Tibial artery (tissue), 4 donors: Measurements from ENCODE around the gene SHC4.

ENCODE experiments used
- DNase-seq, 2 donors: peaks; one replicate each; pipeline ENCODE4 v3.0.0-alpha.2; 2019
- H3K27ac ChIP-seq, 2 donors: fragments of 200-600 bp; sonication (generic) in 1 of 2; 1 replicate in 1 of 2; 2 replicates in 1 of 2; pipeline ENCODE4 v1.5.1; 2018 to 2019; ENCODE audit warnings: mild to moderate bottlenecking in 1 of 2
- H3K27me3 ChIP-seq, 2 donors: fragments of 200-600 bp; sonication (generic) in 1 of 2; one replicate each; pipeline versions ENCODE4 v1.5.1 to v1.6.0; 2016 to 2019
- H3K36me3 ChIP-seq, 3 donors: fragments of 200-600 bp; sonication (generic) in 2 of 3; one replicate each; pipeline ENCODE4 v1.5.1; 2016 to 2019; ENCODE audit warnings: mild to moderate bottlenecking in 2 of 3
- H3K4me1 ChIP-seq, 4 donors: fragments of 200-600 bp; sonication (generic) in 2 of 4; 1 replicate in 3 of 4; 2 replicates in 1 of 4; pipeline ENCODE4 v1.5.1; 2016 to 2019
- H3K4me3 ChIP-seq, 2 donors: fragments of 200-600 bp; sonication (generic) in 1 of 2; 1 replicate in 1 of 2; 2 replicates in 1 of 2; pipeline ENCODE4 v1.5.1; 2018 to 2019; ENCODE audit warnings: mild to moderate bottlenecking in 2 of 2
- H3K9me3 ChIP-seq, 3 donors: fragments of 200-600 bp; sonication (generic) in 1 of 3; one replicate each; pipeline ENCODE4 v1.5.1; 2016 to 2019
- CTCF ChIP-seq, 2 experiments: fragments of 200-600 bp in 1 of 2; fragments of 450-650 bp in 1 of 2; IDR thresholded peaks; one replicate each; pipeline ENCODE4 v1.5.1; 2017 to 2019; ENCODE audit warnings: antibody characterized with exemption in 2 of 2, mild to moderate bottlenecking in 1 of 2, moderate library complexity in 1 of 2
- intact Hi-C: fragments of 100-400 bp; cut with DNase I; formaldehyde crosslinking; loops from one replicate; pipeline ENCODE4 v1.15.0; 2023; ENCODE audit warnings: low total_unique reads

SHC4 gene

DNA sequence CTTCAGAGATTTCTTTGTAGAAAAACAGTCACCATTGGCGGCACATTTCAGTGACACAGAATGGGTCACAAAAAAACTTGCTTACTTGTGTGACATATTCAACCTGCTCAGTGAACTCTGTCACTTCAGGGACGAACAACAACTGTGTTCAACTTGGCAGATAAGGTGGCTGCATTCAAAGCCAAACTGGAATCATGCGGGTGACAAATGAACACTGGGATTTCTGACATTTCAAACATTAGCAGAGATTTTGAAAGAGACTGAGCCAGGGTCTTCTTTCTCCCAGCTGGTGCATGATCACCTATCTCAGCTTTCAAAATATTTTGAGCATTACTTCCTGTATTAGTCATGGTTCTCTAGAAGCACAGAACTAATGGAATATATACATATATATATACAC lies 87.7 kb downstream of the SHC4 start:
- H3K4me3 ChIP-seq, result no peak overlapping the region
- peaks cover 0 to 22% (median 8%) of the 10 kb centered on the region in 4 donors for H3K4me1 ChIP-seq
- TF ChIP-seq CTCF (IDR thresholded peaks at IDR 0.05), result no peak
- H3K36me3 ChIP-seq, result no peaks in the 10 kb centered on the region
- H3K9me3 ChIP-seq, result no peaks in the 10 kb centered on the region
- intact Hi-C loops, result loop anchor here (5.0 kb wide), 2 partner anchors 86 to 171 kb away; partner anchors contain the start of genes SECISBP2L and SHC4
- H3K27ac ChIP-seq, result no peak overlapping the region
- no peak for DNase-seq
- H3K27me3 ChIP-seq, result no peaks in the 10 kb centered on the region

GRCh38 chr15:48875241-48875960 lies 88.3 kb downstream of the SHC4 start:
- H3K27ac ChIP-seq, result no peak overlapping the region
- TF ChIP-seq CTCF (IDR thresholded peaks at IDR 0.05), result no peak
- intact Hi-C loops, result loop anchor here (5.0 kb wide), 2 partner anchors 87 to 172 kb away; partner anchors contain the start of genes SECISBP2L and SHC4

DNA sequence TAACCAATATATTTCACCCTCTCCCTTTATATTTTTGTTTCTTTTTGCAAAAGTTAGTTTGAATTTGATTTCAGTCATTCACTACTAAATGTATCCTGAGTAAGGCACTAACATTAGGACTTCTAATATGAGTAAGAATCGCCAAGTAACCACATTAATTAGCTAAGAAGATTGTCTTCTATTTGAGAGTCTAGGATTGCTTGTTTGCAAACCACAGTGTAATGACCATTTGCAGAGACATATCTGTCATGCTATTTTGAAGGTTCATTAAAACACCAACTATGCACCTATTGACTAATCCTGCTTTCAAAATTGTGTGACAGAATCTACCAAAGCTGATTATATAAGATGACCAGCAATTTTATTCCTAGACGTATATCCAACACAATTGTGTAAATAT lies 91.1 kb downstream of the SHC4 start:
- no peaks in the 10 kb centered on the region for H3K36me3 ChIP-seq
- H3K4me3 ChIP-seq, result no peak overlapping the region
- no peaks in the 10 kb centered on the region for H3K27me3 ChIP-seq
- H3K4me1 ChIP-seq, result no peaks in the 10 kb centered on the region
- H3K9me3 ChIP-seq, result no peaks in the 10 kb centered on the region
- no peak for TF ChIP-seq CTCF (IDR thresholded peaks at IDR 0.05)
- H3K27ac ChIP-seq, result no peak overlapping the region
- DNase-seq, result no peak
- intact Hi-C loops, result no loop called here

More at GRCh38 chr15:48875241-48875960, 88.3 kb downstream of the SHC4 start:
- no peak for DNase-seq
- Histone ChIP-seq H3K36me3 (no peaks in the 10 kb centered on the region), H3K27me3 (no peaks in the 10 kb centered on the region), H3K4me3 (no peak overlapping the region), H3K9me3 (no peaks in the 10 kb centered on the region), H3K4me1 (peaks cover 0 to 18% (median 8%) of the 10 kb centered on the region in 4 donors)

DNA sequence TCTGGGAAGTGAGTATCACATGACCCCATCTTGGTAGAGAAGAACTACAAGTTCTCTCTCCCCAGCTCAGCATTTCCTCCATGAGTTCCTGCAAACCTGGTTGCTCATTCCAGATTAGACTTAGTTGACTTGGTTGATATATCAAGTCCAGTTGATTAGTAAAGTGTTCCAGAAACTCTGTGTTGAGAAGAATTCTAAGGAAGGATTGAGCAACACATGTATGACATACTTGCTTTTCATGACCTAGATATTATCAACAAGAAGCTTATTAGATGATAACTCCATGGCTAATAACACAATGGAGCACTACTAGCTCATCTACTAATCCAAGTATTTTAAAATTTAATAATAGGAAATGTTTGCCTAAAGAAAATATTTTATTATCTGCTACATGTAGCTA lies 92.2 kb downstream of the SHC4 start:
- H3K36me3 ChIP-seq, result no peaks in the 10 kb centered on the region
- TF ChIP-seq CTCF (IDR thresholded peaks at IDR 0.05), result no peak
- no peak for DNase-seq
- H3K27me3 ChIP-seq, result no peaks in the 10 kb centered on the region
- intact Hi-C loops, result no loop called here
- H3K4me1 ChIP-seq, result no peaks in the 10 kb centered on the region
- H3K4me3 ChIP-seq, result no peak overlapping the region
- no peak overlapping the region for H3K27ac ChIP-seq
- H3K9me3 ChIP-seq, result no peaks in the 10 kb centered on the region

DNA sequence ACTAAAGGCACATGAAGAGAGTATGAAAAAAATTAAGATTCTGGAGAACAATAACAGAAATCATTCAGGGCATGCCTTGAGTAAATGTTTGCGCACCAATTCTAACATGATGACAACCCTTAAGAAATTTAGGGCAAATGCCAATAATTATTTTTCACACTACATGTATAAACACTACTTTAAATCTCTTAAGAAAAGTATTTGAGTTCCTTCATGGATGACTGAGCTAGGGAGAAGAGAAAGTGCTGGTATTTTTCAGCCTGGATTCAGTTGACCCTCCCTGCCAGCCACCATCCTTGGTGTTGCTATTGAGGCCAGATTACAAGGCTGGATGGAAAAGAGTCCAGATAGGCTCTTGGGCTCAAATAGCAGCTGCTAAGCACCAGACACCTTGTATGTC lies 93.8 kb downstream of the SHC4 start:
- Histone ChIP-seq H3K36me3 (no peaks in the 10 kb centered on the region), H3K9me3 (no peaks in the 10 kb centered on the region), H3K4me3 (no peak overlapping the region), H3K27me3 (no peaks in the 10 kb centered on the region), H3K4me1 (no peaks in the 10 kb centered on the region), H3K27ac (no peak overlapping the region)
- TF ChIP-seq CTCF (IDR thresholded peaks at IDR 0.05), result no peak
- DNase-seq, result no peak
- intact Hi-C loops, result loop anchor here (10.0 kb wide), 2 partner anchors 275 to 555 kb away; partner anchors contain the start of gene FGF7
